WTC11 (cell line): ENCODE data around the gene CABP1. TPM values are rescaled to one million over a fixed set of nuclear protein-coding genes. Genes with fewer than 3 reads are reported as not detected.
A peak's percentile ranks its signal among the peaks of the same experiment; 100 is the strongest.
"Not testable (repeated sequence)": the region's sequence is repeated elsewhere in the genome, so short reads cannot be mapped to it uniquely, and the experiment has no call there.

Source experiments
- ATAC-seq: fragments of 200-7000 bp; cut with Tn5 transposase; 2 replicates; pipeline ENCODE4 v1.10.0; 2021; ENCODE audit warnings: mild to moderate bottlenecking, moderate library complexity
- CTCF ChIA-PET: fragments of 300-600 bp; sonication (Branson Sonifier 250); formaldehyde crosslinking; loops from one replicate; lab custom pipeline; 2021; ENCODE audit warnings: antibody characterized with exemption; lab: Charles Lee
- POLR2A ChIA-PET: fragments of 350-600 bp; sonication (Branson Sonifier 250); formaldehyde crosslinking; loops from one replicate; lab custom pipeline; 2021; ENCODE audit warnings: antibody characterized with exemption; lab: Charles Lee
- DNase-seq: peaks from one replicate; pipeline ENCODE4 v3.0.0; 2021; ENCODE audit warnings: low spot score
- H3K27ac Mint-ChIP-seq: 2 replicates; pipeline ENCODE4 v1.8.0; 2021; ENCODE audit warnings: mixed read lengths
- H3K27me3 Mint-ChIP-seq: 2 replicates; pipeline ENCODE4 v1.8.0; 2021; ENCODE audit warnings: low read depth, mild to moderate bottlenecking, moderate library complexity, mixed read lengths
- H3K36me3 Mint-ChIP-seq: 2 replicates; pipeline ENCODE4 v1.8.0; 2021; ENCODE audit warnings: mixed read lengths
- H3K4me1 Mint-ChIP-seq: 2 replicates; pipeline ENCODE4 v1.8.0; 2022; ENCODE audit warnings: mixed read lengths
- H3K4me3 Mint-ChIP-seq: 2 replicates; pipeline ENCODE4 v1.8.0; 2021; ENCODE audit warnings: mild to moderate bottlenecking, moderate library complexity, mixed read lengths
- H3K9me3 Mint-ChIP-seq: 2 replicates; pipeline ENCODE4 v1.8.0; 2021; ENCODE audit warnings: mixed read lengths
- ATF2 ChIP-seq: sonication (generic); formaldehyde crosslinking; IDR thresholded peaks from 2 replicates; pipeline ENCODE4 v1.8.1; 2022; ENCODE audit warnings: low read depth, missing genetic modification reagents, borderline replicate concordance
- CBFB ChIP-seq: sonication (generic); formaldehyde crosslinking; IDR thresholded peaks from 2 replicates; pipeline ENCODE4 v1.8.1; 2022; ENCODE audit warnings: mild to moderate bottlenecking, low read depth, missing genetic modification reagents
- ESRRA ChIP-seq: sonication (generic); formaldehyde crosslinking; IDR thresholded peaks from 2 replicates; pipeline ENCODE4 v1.8.1; 2022; ENCODE audit warnings: mild to moderate bottlenecking, missing genetic modification reagents, borderline replicate concordance
- ETV6 ChIP-seq: sonication (generic); formaldehyde crosslinking; IDR thresholded peaks from 2 replicates; pipeline ENCODE4 v1.8.1; 2022; ENCODE audit warnings: mild to moderate bottlenecking, missing genetic modification reagents
- MXD4 ChIP-seq: fragments of 250-450 bp; sonication (Bioruptor Pico); IDR thresholded peaks from 2 replicates; pipeline ENCODE4 v1.8.0; 2021; ENCODE audit warnings: mild to moderate bottlenecking, moderate library complexity, borderline replicate concordance
- NFYB ChIP-seq: sonication (generic); formaldehyde crosslinking; conservative IDR thresholded peaks from 2 replicates; pipeline ENCODE4 v1.8.0; 2022; ENCODE audit warnings: low read depth, missing genetic modification reagents
- OVOL2 ChIP-seq: fragments of 250-450 bp; sonication (Bioruptor Pico); IDR thresholded peaks from 2 replicates; pipeline ENCODE4 v1.9.0; 2021; ENCODE audit warnings: mild to moderate bottlenecking, borderline replicate concordance
- PREB ChIP-seq: sonication (generic); formaldehyde crosslinking; IDR thresholded peaks from 2 replicates; pipeline ENCODE4 v1.8.1; 2022; ENCODE audit warnings: mild to moderate bottlenecking, missing genetic modification reagents, moderate library complexity, borderline replicate concordance
- RORB ChIP-seq: fragments of 250-450 bp; sonication (Bioruptor Pico); IDR thresholded peaks from 2 replicates; pipeline ENCODE4 v1.9.0; 2021; ENCODE audit warnings: mild to moderate bottlenecking
- TEAD1 ChIP-seq: sonication (generic); formaldehyde crosslinking; IDR thresholded peaks from 2 replicates; pipeline ENCODE4 v1.8.0; 2022; ENCODE audit warnings: mild to moderate bottlenecking, missing genetic modification reagents
- ZNF121 ChIP-seq: sonication (generic); formaldehyde crosslinking; IDR thresholded peaks from 2 replicates; pipeline ENCODE4 v1.8.0; 2023; ENCODE audit warnings: missing genetic modification reagents
- ZNF263 ChIP-seq: sonication (generic); formaldehyde crosslinking; IDR thresholded peaks from 2 replicates; pipeline ENCODE4 v1.8.1; 2022; ENCODE audit warnings: low read depth, mild to moderate bottlenecking, moderate library complexity, missing genetic modification reagents
- ZNF423 ChIP-seq: fragments of 250-450 bp; sonication (Bioruptor Pico); IDR thresholded peaks from 2 replicates; pipeline ENCODE4 v2.1.2; 2022; ENCODE audit warnings: mild to moderate bottlenecking, moderate library complexity
- total RNA-seq: library from RNA; stranded (reverse); gene quantifications from 3 replicates; pipeline ENCODE4 v1.2.3, GENCODE V29; 2021
- TF ChIP-seq, protein P1 (sequence below): sonication (generic); formaldehyde crosslinking; IDR thresholded peaks from 2 replicates; pipeline ENCODE4 v1.8.0; 2023; ENCODE audit warnings: mild to moderate bottlenecking, missing genetic modification reagents
- TF ChIP-seq, protein P2 (sequence below): fragments of 250-450 bp; sonication (Bioruptor Pico); IDR thresholded peaks from 2 replicates; pipeline ENCODE4 v1.9.0; 2021; ENCODE audit warnings: mild to moderate bottlenecking, borderline replicate concordance
- TF ChIP-seq, protein P3 (sequence below): sonication (generic); formaldehyde crosslinking; IDR thresholded peaks from 2 replicates; pipeline ENCODE4 v1.8.0; 2022; ENCODE audit warnings: mild to moderate bottlenecking, missing genetic modification reagents
- TF ChIP-seq, protein P4 (sequence below): sonication (generic); formaldehyde crosslinking; IDR thresholded peaks from 2 replicates; pipeline ENCODE4 v1.8.1; 2023; ENCODE audit warnings: mild to moderate bottlenecking, missing genetic modification reagents, moderate library complexity

The CABP1 gene
- total RNA-seq, 1 experiment from 2014 or later = 14.1 TPM

GRCh38 chr12:120617767-120618166 lies 22.7 kb upstream of the CABP1 start:
- H3K27ac Mint-ChIP-seq, H3K4me3 Mint-ChIP-seq, H3K36me3 Mint-ChIP-seq: not testable (repeated sequence)
- TF ChIP-seq ZNF121 (CRISPR knock-in tag) = 0 out of 2 replicates have a peak, but pooled peaks have one; percentile 15
- TF ChIP-seq, all 79 proteins: peak for 1; not testable (repeated sequence) for 78
- POLR2A ChIA-PET, H3K27me3 Mint-ChIP-seq, DNase-seq, CTCF ChIA-PET, H3K9me3 Mint-ChIP-seq, ATAC-seq: not testable (repeated sequence)
- H3K4me1 Mint-ChIP-seq = peaks cover 13% of the 10 kb centered on the region

GRCh38 chr12:120618954-120619615 lies 21.3 kb upstream of the CABP1 start:
- peaks cover 2% of the 10 kb centered on the region; the same call in 1 of the 2 replicates for H3K27me3 Mint-ChIP-seq
- no peak overlapping the region for H3K27ac Mint-ChIP-seq

GRCh38 chr12:120620624-120621023 lies 19.8 kb upstream of the CABP1 start:
- CTCF ChIA-PET = interaction anchor here (1.1 kb wide), 1 partner anchor 118 kb away, joined by 3 read pairs; no protein-coding TSS in a partner anchor
- Mint-ChIP-seq H3K27me3 (peaks cover 2% of the 10 kb centered on the region; the same call in 1 of the 2 replicates), H3K4me3 (no peak overlapping the region), H3K9me3 (peaks cover 4% of the 10 kb centered on the region; the same call in 1 of the 2 replicates), H3K4me1 (peaks cover 13% of the 10 kb centered on the region), H3K27ac (no peak overlapping the region), H3K36me3 (no peaks in the 10 kb centered on the region)
- no peak for ATAC-seq
- DNase-seq = no peak
- POLR2A ChIA-PET = no interaction called here
- TF ChIP-seq NFYB (no peak), CBFB (CRISPR knock-in tag) (no peak), ETV6 (CRISPR knock-in tag) (no peak), MXD4 (no peak), ZNF121 (CRISPR knock-in tag) (no peak), TEAD1 (no peak), PREB (CRISPR knock-in tag) (no peak), OVOL2 (CRISPR knock-in tag) (no peak), ZNF423 (CRISPR knock-in tag) (no peak), ESRRA (no peak)
- TF ChIP-seq, protein P1, sequence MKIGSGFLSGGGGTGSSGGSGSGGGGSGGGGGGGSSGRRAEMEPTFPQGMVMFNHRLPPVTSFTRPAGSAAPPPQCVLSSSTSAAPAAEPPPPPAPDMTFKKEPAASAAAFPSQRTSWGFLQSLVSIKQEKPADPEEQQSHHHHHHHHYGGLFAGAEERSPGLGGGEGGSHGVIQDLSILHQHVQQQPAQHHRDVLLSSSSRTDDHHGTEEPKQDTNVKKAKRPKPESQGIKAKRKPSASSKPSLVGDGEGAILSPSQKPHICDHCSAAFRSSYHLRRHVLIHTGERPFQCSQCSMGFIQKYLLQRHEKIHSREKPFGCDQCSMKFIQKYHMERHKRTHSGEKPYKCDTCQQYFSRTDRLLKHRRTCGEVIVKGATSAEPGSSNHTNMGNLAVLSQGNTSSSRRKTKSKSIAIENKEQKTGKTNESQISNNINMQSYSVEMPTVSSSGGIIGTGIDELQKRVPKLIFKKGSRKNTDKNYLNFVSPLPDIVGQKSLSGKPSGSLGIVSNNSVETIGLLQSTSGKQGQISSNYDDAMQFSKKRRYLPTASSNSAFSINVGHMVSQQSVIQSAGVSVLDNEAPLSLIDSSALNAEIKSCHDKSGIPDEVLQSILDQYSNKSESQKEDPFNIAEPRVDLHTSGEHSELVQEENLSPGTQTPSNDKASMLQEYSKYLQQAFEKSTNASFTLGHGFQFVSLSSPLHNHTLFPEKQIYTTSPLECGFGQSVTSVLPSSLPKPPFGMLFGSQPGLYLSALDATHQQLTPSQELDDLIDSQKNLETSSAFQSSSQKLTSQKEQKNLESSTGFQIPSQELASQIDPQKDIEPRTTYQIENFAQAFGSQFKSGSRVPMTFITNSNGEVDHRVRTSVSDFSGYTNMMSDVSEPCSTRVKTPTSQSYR (CRISPR knock-in tag) = no peak
- TF ChIP-seq, protein P2, sequence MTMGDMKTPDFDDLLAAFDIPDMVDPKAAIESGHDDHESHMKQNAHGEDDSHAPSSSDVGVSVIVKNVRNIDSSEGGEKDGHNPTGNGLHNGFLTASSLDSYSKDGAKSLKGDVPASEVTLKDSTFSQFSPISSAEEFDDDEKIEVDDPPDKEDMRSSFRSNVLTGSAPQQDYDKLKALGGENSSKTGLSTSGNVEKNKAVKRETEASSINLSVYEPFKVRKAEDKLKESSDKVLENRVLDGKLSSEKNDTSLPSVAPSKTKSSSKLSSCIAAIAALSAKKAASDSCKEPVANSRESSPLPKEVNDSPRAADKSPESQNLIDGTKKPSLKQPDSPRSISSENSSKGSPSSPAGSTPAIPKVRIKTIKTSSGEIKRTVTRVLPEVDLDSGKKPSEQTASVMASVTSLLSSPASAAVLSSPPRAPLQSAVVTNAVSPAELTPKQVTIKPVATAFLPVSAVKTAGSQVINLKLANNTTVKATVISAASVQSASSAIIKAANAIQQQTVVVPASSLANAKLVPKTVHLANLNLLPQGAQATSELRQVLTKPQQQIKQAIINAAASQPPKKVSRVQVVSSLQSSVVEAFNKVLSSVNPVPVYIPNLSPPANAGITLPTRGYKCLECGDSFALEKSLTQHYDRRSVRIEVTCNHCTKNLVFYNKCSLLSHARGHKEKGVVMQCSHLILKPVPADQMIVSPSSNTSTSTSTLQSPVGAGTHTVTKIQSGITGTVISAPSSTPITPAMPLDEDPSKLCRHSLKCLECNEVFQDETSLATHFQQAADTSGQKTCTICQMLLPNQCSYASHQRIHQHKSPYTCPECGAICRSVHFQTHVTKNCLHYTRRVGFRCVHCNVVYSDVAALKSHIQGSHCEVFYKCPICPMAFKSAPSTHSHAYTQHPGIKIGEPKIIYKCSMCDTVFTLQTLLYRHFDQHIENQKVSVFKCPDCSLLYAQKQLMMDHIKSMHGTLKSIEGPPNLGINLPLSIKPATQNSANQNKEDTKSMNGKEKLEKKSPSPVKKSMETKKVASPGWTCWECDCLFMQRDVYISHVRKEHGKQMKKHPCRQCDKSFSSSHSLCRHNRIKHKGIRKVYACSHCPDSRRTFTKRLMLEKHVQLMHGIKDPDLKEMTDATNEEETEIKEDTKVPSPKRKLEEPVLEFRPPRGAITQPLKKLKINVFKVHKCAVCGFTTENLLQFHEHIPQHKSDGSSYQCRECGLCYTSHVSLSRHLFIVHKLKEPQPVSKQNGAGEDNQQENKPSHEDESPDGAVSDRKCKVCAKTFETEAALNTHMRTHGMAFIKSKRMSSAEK = no peak
- TF ChIP-seq, protein P3, sequence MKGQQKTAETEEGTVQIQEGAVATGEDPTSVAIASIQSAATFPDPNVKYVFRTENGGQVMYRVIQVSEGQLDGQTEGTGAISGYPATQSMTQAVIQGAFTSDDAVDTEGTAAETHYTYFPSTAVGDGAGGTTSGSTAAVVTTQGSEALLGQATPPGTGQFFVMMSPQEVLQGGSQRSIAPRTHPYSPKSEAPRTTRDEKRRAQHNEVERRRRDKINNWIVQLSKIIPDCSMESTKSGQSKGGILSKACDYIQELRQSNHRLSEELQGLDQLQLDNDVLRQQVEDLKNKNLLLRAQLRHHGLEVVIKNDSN (CRISPR knock-in tag) = no peak

More at GRCh38 chr12:120618954-120619615, 21.3 kb upstream of the CABP1 start:
- TF ChIP-seq, protein P4, sequence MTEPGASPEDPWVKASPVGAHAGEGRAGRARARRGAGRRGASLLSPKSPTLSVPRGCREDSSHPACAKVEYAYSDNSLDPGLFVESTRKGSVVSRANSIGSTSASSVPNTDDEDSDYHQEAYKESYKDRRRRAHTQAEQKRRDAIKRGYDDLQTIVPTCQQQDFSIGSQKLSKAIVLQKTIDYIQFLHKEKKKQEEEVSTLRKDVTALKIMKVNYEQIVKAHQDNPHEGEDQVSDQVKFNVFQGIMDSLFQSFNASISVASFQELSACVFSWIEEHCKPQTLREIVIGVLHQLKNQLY = no peak
- no peak for TF ChIP-seq RORB (CRISPR knock-in tag)
- peak; percentile 69; the same call in 1 of the 2 replicates for TF ChIP-seq ZNF263 (CRISPR knock-in tag)
- TF ChIP-seq ATF2 (CRISPR knock-in tag) = no peak
- peaks cover 13% of the 10 kb centered on the region for H3K4me1 Mint-ChIP-seq
- H3K4me3 Mint-ChIP-seq = peak overlapping the region; percentile 53
- DNase-seq (no peak), ATAC-seq (peak; percentile 58)
- CTCF ChIA-PET = interaction anchor here (2.2 kb wide), 1 partner anchor 30 kb away, joined by 7 read pairs; no protein-coding TSS in a partner anchor
- peaks cover 4% of the 10 kb centered on the region; the same call in 1 of the 2 replicates for H3K9me3 Mint-ChIP-seq
- POLR2A ChIA-PET = interaction anchor here (0.6 kb wide), 1 partner anchor 240 kb away, joined by 5 read pairs; no protein-coding TSS in a partner anchor
- H3K36me3 Mint-ChIP-seq = no peaks in the 10 kb centered on the region
